Measurements from ENCODE around the gene ZNF460.
A peak's percentile ranks its signal among the peaks of the same experiment; 100 is the strongest.
"Not testable (repeated sequence)": the region's sequence is repeated elsewhere in the genome, so short reads cannot be mapped to it uniquely, and the experiment has no call there.

The ZNF460 gene

GRCh38 chr19:57280165-57280961, at the start of gene ZNF460:
TSS of gene ZNF460 (plus strand) at chr19:57280485. CDS start at chr19:57280807, 322 bp downstream.
- peak; percentile 94 to 96 for DNase-seq (ENCODE audit: low read depth in 2 of 2, low spot score in 1 of 2)

DNA sequence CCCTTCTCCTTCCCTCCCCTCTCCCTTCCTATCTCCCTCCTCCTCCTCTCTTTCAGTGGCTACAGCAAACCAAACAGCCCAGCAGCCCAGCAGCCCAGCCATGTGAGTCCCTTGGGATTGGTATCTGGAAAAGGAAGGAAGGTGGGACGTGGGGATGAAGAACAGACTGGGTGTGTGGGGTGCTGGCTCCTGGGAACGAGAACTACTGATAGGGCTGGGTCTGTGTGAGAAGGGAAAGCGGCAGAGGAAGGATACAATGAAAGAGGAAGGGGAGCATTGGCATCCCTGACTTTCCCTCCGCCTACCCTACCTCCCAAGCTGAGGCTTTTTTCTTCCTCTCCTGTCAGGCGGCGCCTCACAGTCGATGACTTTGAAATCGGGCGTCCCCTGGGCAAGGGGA, 48.6 kb upstream of the ZNF460 start:
- DNase-seq (ENCODE audit: low read depth in 2 of 2, low spot score in 1 of 2) = no peak

DNA sequence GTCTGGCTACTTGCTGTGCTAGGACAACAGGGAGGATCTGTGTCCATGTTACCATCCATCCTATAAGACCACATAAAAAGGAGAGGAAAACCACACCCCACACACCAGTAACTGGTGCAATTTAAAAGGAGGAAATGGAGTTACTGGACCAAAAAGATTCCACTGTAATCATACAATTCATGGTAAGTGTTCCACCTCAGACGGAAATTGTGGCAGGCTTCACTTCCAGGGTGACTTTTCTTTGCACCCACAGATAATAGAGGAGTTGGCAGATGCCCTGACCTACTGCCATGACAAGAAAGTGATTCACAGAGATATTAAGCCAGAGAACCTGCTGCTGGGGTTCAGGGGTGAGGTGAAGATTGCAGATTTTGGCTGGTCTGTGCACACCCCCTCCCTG, 47.1 kb upstream of the ZNF460 start:
- no peak for DNase-seq (ENCODE audit: low read depth in 2 of 2, low spot score in 1 of 2)

GRCh38 chr19:57239982-57240310, 40.3 kb upstream of the ZNF460 start:
- DNase-seq (ENCODE audit: low read depth in 2 of 2, low spot score in 1 of 2) = no peak

DNA sequence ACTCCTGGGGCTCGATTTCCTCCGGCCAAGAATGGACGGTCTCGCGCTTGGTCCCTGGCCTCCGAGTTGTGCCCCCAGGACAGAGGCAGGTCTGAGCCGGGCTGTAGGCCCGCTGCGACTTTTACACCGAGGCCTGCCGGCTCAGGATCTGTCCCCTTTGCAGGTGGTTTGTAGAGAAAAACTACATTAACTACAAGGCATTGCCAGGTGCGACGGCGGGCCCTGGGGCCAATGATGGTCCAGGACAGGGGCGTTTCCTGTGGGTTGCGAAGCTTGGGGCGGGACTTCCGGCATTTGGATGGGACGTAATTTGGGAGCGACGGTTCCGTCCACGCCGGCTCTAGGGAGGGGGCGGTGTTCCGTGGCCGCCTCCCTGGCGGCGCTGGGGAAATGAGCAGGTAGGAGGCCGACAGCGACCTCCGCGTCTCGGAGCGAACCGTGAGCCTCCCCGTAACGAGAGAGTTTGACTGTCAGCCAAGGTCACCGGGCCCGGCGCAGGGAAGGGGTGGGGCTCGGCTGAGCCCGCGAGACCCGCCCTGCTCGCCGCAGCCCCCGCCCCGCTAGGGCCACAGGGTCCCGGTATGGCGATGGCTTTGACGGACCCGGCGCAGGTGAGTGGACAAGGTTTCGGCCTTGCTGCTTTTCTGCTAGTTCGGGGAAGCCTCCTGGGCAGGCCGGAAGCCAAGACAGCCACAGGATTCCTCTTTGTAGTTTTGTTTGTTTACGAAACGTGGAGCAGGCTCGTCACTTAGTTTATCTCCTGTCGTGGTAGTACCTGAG, 39.8 kb upstream of the ZNF460 start, which contains the start of gene ZNF805:
Gene ZNF805 (plus strand): TSS at position 322 of the 780 bp plus-strand sequence. CDS start 260 bp downstream, at position 582.
- DNase-seq (ENCODE audit: low read depth in 2 of 2, low spot score in 1 of 2) = peak; percentile 88 to 90

GRCh38 chr19:57241176-57241575, 39.1 kb upstream of the ZNF460 start:
- DNase-seq (ENCODE audit: low read depth in 2 of 2, low spot score in 1 of 2) = no peak

DNA sequence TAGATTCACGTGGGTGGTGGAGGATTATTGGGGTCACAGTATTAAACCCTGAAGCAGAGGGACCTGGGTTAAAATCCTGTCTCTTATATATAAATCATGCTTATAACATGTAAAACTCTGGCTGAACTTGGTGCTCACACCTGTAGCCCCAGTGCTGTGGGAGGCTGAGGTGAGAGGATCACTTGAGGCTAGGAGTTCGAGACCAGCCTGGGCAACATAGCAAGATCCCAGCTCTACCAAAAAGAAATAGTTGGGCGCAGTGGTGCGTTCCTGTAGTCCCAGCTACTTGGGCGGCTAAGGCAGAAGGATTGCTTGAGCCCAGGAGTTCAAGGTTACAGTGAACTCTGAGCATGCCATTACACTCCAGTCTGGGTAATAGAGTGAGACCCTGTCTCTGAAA, 37.5 kb upstream of the ZNF460 start:
- DNase-seq (ENCODE audit: low read depth in 2 of 2, low spot score in 1 of 2) = no peak

DNA sequence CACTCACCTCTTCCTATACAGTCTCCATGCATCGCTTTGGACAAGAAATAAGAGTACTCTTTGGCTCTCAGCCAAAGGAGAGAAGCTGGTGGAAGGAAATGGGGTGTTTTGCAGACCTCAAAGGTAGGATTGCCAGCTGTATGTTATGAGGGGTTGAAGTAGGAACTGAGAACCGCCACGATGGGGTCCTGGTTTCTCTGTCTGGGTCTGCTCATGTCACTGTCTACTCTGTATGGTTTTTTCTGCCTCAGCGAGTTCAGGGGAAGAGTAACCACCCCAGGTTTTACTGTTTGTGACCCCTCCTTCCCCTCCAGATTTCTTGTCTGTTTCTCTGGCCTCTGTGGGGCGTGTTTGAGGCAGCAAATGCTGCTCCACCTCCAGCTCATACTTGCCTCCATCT, 35.8 kb upstream of the ZNF460 start:
- DNase-seq (ENCODE audit: low read depth in 2 of 2, low spot score in 1 of 2) = no peak

DNA sequence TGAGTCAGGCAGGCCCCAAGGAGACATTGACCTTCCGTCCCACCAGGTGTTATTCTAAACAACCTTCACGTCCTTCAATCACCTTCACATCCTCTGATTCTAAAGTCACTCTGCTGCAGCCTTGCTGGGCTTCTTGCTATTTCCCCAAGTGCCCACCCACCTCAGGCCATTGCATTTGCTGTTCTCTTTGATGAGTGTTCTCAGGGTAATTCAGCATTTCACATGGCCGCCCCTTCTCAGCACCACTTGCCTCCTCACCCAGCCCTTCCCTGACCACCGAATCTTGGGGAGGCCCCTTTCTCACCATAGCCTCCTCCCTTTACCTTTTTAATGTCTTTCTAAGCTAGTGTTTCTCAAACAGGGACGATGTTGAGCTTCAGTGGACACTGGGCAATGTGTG, 35.2 kb upstream of the ZNF460 start:
- no peak for DNase-seq (ENCODE audit: low read depth in 2 of 2, low spot score in 1 of 2)

GRCh38 chr19:57245959-57246358, 34.3 kb upstream of the ZNF460 start:
- DNase-seq (ENCODE audit: low read depth in 2 of 2, low spot score in 1 of 2) = no peak

- DNase-seq (ENCODE audit: low read depth in 2 of 2, low spot score in 1 of 2) = no peak
Measured at GRCh38 chr19:57248646-57249045, 31.6 kb upstream of the ZNF460 start.

DNA sequence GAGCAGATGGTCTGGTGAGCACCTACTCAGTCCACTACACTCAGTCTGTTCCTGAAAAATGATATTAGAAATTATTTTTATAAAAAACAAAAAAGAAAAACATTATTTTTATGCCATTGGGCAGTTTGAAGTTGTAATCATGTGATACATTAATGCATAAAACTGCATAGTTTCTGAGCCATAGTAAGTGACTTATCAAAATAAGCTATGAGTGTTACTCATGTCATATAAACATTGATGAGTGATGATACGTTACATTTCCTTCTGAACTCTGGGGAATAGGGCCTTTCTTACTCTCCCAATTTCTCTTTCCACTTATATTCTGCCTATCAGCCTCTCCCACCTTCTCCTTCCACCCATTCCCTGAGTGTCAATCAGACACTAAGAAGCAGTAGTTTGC, 31.0 kb upstream of the ZNF460 start:
- DNase-seq (ENCODE audit: low read depth in 2 of 2, low spot score in 1 of 2) = no peak

DNA sequence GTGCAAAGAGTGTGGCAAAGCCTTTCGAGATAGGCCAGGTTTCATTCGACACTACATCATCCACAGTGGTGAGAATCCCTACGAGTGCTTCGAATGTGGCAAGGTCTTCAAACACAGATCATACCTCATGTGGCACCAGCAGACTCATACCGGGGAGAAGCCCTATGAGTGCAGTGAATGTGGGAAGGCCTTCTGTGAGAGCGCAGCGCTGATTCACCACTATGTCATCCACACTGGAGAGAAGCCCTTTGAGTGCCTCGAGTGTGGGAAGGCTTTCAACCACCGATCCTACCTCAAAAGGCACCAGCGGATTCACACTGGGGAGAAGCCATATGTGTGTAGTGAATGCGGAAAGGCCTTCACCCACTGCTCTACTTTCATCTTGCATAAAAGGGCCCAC, 26.5 kb upstream of the ZNF460 start:
- DNase-seq (ENCODE audit: low read depth in 2 of 2, low spot score in 1 of 2) = not testable (repeated sequence)

- DNase-seq (ENCODE audit: low read depth in 2 of 2, low spot score in 1 of 2) = no peak
Measured at GRCh38 chr19:57262044-57262443, 18.2 kb upstream of the ZNF460 start.

DNA sequence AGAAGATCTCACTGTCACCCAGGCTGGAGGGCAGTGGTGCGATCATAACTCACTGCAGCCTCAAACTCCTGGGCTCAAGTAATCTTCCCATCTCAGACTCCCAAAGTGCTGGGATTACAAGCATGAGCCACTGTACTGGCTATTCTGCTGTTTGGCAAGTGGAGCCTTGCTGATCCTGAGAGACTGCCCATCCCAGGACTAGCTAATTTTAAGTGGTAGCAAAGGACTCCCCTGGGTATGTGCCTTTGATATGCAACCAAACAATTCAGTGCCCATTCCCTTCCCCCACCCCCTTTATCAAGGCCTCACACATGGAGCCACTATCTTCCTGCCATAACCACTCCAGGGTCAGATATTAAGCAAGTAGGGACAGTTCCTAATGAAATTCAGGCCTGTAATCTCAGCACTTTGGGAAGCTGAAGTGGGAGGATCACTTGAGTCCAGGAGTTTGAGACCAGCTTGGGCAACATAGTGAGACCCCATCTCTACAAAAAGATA, 17.0 kb upstream of the ZNF460 start:
- DNase-seq (ENCODE audit: low read depth in 2 of 2, low spot score in 1 of 2) = no peak

DNA sequence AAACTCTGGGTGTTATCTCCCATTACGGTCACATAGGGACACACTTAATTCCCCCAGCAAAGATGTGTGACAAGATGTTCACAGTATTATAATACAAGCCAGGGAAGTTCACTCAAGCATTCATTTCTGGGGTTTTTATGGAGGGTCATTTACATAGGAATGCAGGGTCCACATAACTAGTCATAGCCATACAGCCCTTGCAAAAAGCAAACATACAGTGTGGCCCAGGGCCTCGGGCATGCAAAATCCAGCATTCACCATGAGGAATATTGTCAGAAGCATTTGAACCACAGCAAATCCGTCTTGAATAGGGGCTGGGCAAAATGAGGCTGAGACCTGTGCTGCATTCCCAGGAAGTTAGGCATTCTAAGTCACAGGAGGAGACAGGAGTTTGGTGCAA, 13.0 kb upstream of the ZNF460 start:
- DNase-seq (ENCODE audit: low read depth in 2 of 2, low spot score in 1 of 2) = no peak

- no peak for DNase-seq (ENCODE audit: low read depth in 2 of 2, low spot score in 1 of 2)
Measured at GRCh38 chr19:57269515-57270250, 10.6 kb upstream of the ZNF460 start.

GRCh38 chr19:57271280-57271679, 9.0 kb upstream of the ZNF460 start:
- DNase-seq (ENCODE audit: low read depth in 2 of 2, low spot score in 1 of 2) = no peak

GRCh38 chr19:57273014-57273413, 7.3 kb upstream of the ZNF460 start:
- DNase-seq (ENCODE audit: low read depth in 2 of 2, low spot score in 1 of 2) = no peak

GRCh38 chr19:57276430-57276829, 3.9 kb upstream of the ZNF460 start:
- DNase-seq (ENCODE audit: low read depth in 2 of 2, low spot score in 1 of 2) = no peak

GRCh38 chr19:57278481-57278880, 1.8 kb upstream of the ZNF460 start:
- DNase-seq (ENCODE audit: low read depth in 2 of 2, low spot score in 1 of 2) = not testable (repeated sequence)

Measured in stimulated activated CD8-positive, alpha-beta memory T cell treated with anti-CD3 and anti-CD28 coated beads, Interleukin-4, amount 100 ng/mL, for 1 hour (primary cell).